ENCODE measurements around the gene NDUFAF8.

NDUFAF8 gene

GRCh38 chr17:81252326-81252986 lies 13.3 kb downstream of the NDUFAF8 start (continued):
- TF ChIP-seq PATZ1 (CRISPR knock-in tag; IDR thresholded peaks at IDR 0.05; ENCODE audit: borderline replicate concordance), result no peak
- no peak for TF ChIP-seq ARNTL (CRISPR knock-in tag; IDR thresholded peaks at IDR 0.05; ENCODE audit: borderline replicate concordance, low read depth)
- TF ChIP-seq OSR1 (CRISPR knock-in tag; IDR thresholded peaks at IDR 0.05), result no peak
- TF ChIP-seq ZNF70 (CRISPR knock-in tag; IDR thresholded peaks at IDR 0.05), result no peak

GRCh38 chr17:81252987-81253329 lies 13.8 kb downstream of the NDUFAF8 start:
- ATAC-seq, result peak; percentile 3; the same call in 1 of the 3 replicates
- TF ChIP-seq ARNTL (CRISPR knock-in tag; IDR thresholded peaks at IDR 0.05; ENCODE audit: borderline replicate concordance, low read depth) (no peak), ZNF8 (CRISPR knock-in tag; IDR thresholded peaks at IDR 0.05) (no peak), CSRNP3 (CRISPR knock-in tag; IDR thresholded peaks at IDR 0.05) (no peak), PATZ1 (CRISPR knock-in tag; IDR thresholded peaks at IDR 0.05; ENCODE audit: borderline replicate concordance) (no peak), ZFP3 (CRISPR knock-in tag; IDR thresholded peaks at IDR 0.05) (no peak), RARB (CRISPR knock-in tag; IDR thresholded peaks at IDR 0.05) (no peak), GLIS3 (CRISPR knock-in tag; IDR thresholded peaks at IDR 0.05) (no peak), CSDC2 (CRISPR knock-in tag; IDR thresholded peaks at IDR 0.05) (no peak), ZNF565 (CRISPR knock-in tag; conservative IDR thresholded peaks at IDR 0.05; ENCODE audit: low read depth) (no peak), ZC3H10 (CRISPR knock-in tag; IDR thresholded peaks at IDR 0.05) (no peak), ZFP30 (CRISPR knock-in tag; IDR thresholded peaks at IDR 0.05) (no peak), OSR1 (CRISPR knock-in tag; IDR thresholded peaks at IDR 0.05) (no peak), BACH2 (CRISPR knock-in tag; IDR thresholded peaks at IDR 0.05; ENCODE audit: borderline replicate concordance) (no peak), ISL1 (CRISPR knock-in tag; IDR thresholded peaks at IDR 0.05) (no peak), ZNF70 (CRISPR knock-in tag; IDR thresholded peaks at IDR 0.05) (no peak), SNAI2 (CRISPR knock-in tag; IDR thresholded peaks at IDR 0.05) (no peak)
- TF ChIP-seq, protein P1, sequence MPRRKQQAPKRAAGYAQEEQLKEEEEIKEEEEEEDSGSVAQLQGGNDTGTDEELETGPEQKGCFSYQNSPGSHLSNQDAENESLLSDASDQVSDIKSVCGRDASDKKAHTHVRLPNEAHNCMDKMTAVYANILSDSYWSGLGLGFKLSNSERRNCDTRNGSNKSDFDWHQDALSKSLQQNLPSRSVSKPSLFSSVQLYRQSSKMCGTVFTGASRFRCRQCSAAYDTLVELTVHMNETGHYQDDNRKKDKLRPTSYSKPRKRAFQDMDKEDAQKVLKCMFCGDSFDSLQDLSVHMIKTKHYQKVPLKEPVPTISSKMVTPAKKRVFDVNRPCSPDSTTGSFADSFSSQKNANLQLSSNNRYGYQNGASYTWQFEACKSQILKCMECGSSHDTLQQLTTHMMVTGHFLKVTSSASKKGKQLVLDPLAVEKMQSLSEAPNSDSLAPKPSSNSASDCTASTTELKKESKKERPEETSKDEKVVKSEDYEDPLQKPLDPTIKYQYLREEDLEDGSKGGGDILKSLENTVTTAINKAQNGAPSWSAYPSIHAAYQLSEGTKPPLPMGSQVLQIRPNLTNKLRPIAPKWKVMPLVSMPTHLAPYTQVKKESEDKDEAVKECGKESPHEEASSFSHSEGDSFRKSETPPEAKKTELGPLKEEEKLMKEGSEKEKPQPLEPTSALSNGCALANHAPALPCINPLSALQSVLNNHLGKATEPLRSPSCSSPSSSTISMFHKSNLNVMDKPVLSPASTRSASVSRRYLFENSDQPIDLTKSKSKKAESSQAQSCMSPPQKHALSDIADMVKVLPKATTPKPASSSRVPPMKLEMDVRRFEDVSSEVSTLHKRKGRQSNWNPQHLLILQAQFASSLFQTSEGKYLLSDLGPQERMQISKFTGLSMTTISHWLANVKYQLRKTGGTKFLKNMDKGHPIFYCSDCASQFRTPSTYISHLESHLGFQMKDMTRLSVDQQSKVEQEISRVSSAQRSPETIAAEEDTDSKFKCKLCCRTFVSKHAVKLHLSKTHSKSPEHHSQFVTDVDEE (CRISPR knock-in tag; IDR thresholded peaks at IDR 0.05), result no peak

- peak; percentile 51 for ATAC-seq
- TF ChIP-seq ZC3H10 (CRISPR knock-in tag; IDR thresholded peaks at IDR 0.05) (no peak), TOX (CRISPR knock-in tag; IDR thresholded peaks at IDR 0.05; ENCODE audit: borderline replicate concordance) (no peak), ZFP30 (CRISPR knock-in tag; IDR thresholded peaks at IDR 0.05) (no peak), SNAI2 (CRISPR knock-in tag; IDR thresholded peaks at IDR 0.05) (no peak), ARNTL (CRISPR knock-in tag; IDR thresholded peaks at IDR 0.05; ENCODE audit: borderline replicate concordance, low read depth) (no peak), PPARA (CRISPR knock-in tag; IDR thresholded peaks at IDR 0.05; ENCODE audit: borderline replicate concordance) (no peak), BACH2 (CRISPR knock-in tag; IDR thresholded peaks at IDR 0.05; ENCODE audit: borderline replicate concordance) (no peak)
- TF ChIP-seq, protein P2, sequence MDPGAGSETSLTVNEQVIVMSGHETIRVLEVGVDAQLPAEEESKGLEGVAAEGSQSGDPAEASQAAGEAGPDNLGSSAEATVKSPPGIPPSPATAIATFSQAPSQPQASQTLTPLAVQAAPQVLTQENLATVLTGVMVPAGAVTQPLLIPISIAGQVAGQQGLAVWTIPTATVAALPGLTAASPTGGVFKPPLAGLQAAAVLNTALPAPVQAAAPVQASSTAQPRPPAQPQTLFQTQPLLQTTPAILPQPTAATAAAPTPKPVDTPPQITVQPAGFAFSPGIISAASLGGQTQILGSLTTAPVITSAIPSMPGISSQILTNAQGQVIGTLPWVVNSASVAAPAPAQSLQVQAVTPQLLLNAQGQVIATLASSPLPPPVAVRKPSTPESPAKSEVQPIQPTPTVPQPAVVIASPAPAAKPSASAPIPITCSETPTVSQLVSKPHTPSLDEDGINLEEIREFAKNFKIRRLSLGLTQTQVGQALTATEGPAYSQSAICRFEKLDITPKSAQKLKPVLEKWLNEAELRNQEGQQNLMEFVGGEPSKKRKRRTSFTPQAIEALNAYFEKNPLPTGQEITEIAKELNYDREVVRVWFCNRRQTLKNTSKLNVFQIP (CRISPR knock-in tag; IDR thresholded peaks at IDR 0.05; ENCODE audit: borderline replicate concordance, low read depth), result no peak
Observed at GRCh38 chr17:81253358-81254131, 14.4 kb downstream of the NDUFAF8 start.

Measured in SK-N-SH treated with all-trans-retinoic acid at 6 μM for 48 hours (cell line).